G401.6 (cell line): ENCODE measurements around the gene ZNF516.

Source experiments
- FAIRE-seq: peaks from 2 replicates; lab custom pipeline; 2012; peaks lifted over from hg19 to GRCh38; lab: Jason Lieb, UNC

ZNF516 gene

DNA sequence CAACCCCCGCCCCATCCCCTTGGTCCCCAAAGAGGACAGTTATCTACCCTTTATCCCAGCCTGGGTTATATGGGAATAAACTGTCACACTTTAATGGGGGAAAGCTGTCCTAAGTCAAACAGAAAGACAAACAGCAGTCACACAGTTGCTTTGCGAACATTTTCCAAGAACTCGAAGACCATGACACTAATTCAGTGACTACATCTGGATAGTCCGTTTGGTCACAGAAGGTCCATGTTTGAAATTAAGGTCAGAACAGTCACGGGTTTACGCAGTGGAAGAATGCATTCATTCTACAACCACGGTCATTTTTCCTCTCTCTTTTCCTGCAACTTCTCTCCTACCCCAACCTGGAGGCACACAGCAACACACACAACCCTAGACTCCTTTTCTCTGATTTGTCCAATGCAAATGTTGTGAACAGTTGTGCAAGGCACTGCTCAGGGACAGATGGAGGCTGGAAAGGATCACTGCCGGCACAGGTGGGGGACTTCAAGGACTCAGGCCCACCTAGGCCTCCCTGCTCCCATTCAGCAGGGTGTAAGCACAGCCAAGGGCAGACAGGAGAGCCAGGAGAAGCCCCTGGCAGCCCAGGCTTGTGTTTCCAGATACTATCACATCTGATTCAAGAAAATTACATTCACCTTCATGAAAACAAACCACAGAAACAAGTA, 39.9 kb downstream of the ZNF516 start:
- no peak for FAIRE-seq

DNA sequence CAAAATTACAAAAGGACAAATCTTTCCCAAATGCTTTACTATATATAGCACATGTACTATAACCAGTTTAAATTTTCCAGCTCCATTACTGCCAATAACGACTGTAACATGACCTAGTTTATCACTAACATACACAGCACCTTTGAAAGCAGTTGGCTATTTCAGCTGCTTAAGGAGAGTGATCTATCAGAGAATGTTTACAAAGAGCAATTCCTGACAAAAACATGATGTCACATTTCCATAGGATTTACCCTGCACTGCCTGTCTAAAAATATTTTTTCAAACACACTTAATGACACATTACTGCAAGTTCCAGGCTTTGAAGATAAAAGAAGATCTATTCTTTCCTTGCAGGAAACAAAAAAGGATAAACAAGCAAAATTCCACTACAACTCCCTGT, 40.6 kb downstream of the ZNF516 start:
- no peak for FAIRE-seq

DNA sequence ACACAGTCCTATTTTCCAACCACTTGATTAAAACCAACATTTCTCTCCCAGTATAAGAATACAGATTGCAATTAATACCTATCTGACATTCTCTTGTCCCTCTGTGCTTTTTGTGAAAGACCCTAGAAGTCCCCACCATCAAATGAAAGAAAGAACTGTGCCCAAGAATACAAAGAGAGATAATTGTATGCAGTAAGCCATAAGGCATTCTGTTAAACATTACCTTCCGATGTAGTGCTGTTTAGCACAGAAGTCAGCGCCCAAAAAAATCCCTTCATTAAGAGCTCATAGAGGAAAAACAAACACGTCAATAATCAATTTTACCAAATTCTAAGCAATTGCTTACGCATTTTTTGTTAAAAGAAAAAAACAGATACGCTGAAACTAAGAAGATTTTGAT, 41.1 kb downstream of the ZNF516 start:
- FAIRE-seq, result no peak

DNA sequence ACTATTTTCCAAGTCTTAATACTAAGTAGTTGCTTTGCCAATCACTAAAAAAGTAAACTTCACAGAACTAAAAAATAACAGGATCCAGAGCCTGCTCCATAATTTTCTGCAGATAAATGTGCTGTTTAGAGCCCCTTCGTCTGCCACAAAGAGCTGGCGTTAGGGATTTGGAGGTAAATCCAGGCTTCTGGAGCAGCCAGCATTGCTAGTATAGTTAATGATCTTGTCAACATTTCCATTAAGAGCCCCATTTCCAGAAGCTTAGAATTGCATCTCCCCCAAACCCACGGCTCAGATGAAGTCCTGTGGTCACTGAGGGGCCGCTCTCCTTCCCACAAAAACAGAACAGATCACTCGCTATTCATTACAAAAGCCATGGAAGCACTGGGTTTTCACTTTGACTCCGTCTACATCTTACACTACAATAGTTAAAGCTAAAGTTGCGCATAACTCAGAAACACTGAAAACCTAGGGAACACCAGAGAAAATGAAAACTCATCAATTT, 41.9 kb downstream of the ZNF516 start:
- no peak for FAIRE-seq

DNA sequence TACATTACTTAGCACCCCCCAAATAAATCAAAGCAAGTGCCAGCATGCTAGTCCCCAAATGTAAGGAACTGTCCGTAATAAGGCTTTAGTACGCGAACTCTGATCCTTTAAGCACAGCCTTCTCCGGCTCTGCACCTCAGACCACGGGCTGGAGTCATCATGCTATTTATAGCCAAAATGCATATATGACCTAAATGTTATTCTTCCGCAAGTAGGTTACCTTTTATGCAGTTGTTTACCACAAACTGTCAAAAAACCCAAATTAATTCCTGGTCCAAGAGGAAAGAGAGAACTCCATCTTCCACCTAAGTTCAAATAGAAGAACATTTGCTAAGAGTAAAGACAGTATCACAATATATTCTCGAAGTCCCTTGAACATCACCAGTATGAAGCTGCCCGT, 42.7 kb downstream of the ZNF516 start:
- FAIRE-seq, result no peak

DNA sequence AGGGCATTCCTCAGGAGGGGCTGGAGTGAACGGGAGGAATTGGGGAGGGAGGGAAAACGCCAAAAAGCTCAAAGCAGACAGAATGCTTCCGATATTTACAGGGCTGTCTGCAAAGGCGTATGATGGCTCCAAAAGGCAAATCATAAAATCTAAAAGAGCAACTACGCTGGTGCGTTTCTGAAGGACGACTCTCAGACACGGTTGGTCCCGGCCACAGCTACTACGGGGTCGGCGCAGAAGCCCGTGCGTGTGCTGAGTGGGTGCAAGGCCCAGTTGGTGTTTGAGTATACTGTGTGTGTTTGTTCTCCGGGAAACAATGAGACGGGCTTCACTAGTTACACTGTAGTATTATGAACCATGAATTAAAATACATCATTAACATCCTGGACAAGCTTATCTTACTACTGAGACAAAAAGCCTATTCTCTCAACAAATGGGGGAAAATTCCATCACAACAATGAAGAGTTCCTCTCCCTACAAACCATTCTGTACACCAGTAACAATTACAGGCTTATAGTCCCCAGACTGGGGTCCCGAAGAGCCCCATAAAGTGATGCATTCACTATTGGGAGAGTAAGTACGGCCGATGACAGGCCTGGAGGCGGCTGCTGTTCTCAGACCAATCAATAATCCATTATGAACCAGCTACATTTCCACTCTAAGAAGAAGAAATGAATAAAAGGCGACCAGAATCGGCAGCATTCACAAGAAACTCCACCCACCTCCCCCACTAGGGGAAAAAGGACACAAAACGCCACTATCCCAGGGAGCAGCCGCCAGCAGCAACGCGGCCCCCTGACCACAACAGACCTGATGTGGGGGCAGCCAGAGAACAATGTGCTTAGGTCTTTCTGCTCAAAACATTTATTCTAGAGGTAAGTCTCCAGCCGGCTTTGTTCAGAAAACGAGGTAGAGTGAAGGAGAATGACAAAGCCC, 43.4 kb downstream of the ZNF516 start:
- no peak for FAIRE-seq

DNA sequence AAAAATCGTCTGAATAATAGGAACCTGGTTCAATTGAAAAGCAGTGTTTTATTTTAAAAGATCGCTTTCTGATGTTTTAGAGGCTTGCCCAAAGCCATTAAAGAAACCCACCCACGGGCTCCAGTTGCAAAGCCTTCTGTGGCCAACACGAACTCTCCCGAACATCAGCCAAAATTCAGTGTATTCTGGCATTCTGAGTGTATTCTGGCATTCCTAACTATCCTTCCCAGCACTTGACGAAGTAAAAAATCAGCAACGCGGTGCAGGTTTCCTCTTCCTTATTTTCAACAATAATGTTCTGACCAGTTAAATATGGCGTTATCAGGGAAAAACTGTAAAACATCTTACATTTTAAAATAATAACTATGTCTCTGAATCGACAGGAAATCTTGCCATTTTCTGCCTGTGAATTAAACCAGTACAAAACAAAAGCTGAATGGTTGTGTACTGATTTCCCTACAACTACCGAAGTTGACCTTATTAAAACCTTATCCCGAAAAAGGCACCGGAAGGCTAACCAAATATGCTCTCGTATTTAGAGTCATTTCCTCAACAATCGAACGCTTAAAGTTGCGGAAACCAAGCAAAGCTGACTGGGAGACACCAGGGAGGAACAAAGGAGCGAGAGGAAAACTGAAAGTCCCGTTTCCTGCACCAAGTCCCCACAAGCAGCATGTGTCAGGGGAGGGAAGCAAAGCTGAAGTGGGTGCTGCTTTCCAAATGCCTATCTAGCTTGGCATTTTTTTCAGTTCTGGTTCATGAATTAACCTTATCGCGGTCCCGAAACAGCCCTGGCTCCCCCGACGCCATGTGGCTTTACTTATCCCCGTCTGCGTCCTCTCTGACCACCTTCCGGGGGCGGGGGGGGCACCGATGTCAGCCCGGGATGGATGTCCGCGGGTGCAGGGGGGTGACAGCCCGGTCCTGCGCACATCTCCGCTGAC, 44.3 kb downstream of the ZNF516 start:
- FAIRE-seq, result no peak

DNA sequence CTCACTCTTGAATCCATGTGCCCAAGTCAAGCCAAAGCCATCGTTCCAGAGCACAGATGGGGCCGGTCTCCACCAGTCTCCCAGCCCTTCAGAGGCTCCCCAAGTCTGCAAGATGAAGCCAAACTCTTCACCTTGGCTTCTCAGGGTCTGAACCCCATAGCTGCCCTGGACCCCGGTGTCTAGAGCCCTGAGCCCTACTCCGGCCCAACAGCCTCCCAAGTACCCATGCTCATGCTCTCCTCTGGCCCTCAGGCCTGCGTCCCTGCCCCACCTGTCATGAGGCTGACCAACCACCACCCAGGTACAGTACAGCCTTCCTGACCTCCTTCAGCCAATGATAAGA, 46.0 kb downstream of the ZNF516 start:
- FAIRE-seq, result no peak

DNA sequence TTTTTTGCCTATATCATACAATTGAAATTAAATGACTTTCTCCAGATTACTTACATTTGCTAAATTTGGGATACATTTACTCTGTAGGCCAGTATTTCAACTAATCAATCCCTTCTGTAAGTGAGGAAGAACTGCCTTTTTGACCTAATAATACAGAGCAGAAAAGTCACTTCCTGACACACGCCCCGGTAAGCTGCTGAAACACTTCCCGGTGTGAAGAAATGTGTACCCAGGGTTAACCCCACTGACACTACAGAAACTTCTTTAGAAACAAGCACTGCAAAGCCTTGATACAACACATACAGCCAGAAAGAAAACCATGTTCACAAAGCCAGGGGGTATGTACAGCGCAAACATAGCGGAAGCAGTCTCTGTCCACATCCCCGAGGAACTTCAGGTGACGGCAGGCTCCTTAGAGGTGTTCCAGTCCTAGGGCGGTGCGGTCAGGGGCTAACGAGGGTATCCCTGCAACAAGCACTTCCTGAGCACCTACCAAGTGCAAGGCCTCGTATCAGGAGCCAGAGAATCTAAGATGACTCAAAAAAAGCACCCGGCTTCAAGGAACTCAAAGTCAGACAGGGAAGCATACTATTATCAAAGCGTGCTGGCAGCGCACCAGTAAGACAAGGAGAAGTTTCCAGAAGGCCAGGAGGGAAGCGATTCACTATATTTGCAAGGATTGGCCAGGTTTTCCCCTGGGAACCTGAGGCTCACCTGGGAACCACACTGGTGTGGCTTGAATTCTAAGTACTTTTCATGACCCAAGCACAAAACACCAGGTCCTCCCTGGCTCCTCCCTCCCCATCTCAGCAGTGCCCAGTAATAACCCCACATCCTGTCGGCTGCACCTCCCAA, 46.6 kb downstream of the ZNF516 start:
- no peak for FAIRE-seq

DNA sequence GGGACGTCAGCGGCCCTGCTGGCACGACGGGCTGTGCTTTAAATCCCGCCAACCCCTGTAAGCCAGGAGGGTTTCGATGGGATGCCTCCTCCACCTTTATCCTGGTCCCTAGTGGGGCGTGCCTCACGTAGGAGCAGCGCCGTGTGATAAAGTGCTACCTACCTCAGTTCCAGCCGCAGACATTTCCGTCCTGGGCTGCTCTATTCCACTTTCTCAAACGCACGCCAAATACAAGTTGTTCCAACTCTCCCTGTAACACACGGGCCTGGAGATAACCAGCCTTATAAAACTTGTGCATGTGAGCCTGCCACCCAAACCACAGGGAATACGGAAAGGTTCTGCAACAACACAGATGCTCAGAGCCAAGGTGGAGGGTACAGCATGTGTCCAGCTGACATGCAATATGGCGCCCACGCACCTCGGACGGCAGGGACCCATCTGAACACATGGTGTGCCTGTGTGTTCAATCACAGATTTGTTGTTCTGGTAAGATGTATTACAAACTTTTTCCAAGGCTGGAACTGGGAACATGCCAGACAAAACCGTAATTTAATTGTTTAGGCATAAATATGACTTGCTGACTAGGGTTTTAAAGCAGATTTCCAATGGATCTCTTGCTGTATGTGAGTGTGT, 47.7 kb downstream of the ZNF516 start:
- no peak for FAIRE-seq

DNA sequence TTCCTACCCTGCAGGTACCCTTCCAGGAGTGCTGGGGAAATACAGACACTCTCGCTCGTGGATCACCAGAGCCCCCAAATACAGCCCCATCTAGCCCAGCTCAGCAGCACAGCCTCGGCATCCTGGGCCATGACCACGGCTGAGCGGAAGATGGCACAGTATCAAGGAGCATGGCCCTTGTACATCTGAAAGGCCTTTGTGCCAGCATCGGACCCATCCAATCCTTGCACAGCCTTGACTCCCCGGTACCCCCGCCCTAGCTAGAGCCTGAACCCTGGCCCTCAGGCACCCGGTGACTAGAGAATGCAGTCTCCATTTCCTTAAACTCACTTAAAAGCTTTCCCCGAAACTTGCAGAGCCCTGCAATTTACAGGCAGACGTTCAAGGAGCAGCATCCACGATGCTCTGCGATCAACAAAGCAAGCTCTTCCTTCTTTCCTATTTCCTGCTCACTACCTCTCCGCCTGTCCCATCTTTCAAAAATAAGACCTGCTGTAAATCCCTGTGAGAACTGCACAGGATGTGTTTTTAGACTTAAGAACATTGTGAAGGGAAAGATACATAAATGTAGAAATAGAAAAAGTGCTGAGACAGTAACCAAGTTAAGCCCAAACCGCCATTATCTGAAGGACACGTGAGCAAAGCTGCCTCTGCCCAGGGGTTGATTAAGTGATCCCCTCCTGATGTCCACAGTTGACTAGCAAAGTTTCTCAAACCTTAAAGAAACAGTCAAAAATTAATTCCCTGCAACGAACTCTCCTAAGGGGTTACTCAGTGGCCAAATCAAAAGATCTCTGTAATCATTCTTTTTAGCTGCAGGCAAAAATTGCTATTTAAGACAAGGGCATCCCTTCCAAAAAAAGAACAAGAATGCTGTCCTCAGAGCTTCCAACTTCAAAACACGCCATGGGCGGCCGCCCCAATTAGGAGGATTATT, 48.5 kb downstream of the ZNF516 start:
- no peak for FAIRE-seq

DNA sequence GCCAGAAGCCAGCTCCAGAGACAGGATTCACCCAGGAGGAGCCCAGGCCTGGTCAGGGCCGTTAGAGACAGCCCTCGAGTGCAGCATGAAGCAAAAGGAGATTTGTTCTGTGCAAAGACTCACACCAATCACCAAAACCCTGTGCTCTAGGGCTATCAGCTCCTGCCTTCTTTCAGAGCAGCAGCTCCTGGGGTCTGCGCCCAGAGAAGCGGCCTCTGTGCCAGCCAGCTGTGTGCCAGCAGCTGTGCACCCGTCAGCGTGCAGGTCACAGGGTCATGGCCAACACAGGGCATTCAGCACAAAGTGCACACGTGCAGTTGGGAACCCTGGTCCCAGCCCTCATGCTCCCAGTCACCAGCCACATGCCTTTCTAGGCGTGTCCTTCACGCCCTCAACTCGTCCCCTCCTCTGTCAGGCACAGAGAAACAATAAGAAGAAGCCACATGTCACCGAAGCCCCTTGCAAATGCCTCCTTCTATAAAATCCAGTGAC, 49.3 kb downstream of the ZNF516 start:
- no peak for FAIRE-seq

DNA sequence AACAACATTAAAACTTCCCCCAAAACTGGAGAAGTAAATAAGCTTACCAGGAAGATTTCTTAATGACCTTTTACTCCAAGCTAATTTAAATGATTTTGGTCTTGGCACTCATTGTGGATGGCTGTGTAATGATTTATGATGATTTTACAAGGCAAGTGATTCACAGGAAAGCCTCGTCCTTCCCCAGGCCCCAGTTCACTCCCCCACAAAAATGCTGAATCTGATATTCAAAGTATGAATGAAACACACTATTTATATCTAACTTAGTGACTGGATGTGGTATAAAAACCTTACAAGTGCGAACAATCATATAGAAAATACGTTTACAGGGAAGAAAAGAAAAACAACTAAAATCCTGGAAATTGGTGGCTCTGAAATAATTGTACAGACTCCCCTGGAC, 49.8 kb downstream of the ZNF516 start:
- FAIRE-seq, result no peak

DNA sequence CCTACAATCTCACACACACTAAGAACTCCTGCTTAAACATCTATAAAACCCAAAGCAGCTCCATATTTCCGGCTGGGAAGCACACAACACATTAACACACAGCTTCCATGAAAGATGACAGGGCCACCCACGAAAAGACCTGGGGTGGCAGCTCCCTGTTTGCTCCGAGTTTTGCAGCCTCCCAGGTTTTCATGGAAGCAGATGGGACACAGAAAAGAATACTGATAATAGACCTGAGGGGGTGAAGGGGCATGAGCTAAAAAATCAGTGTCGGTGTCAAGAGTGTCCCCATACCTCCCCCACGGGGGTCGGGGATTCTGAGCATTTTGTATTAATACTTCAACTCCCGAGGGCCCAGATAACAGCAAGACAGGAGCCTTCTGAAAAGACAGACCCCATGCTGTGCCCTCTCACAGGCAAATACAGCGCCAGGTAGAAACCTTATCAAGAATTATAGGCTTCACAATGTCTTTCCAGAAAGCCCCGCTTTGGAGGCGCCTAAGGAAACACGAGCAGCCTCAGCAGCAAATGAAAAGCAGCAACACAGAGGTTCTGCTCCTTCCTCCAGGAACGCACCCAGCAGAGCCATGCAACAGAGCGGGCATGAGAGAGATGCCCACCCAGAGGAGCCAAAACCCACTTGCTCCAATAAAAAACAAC, 50.5 kb downstream of the ZNF516 start:
- FAIRE-seq, result no peak

DNA sequence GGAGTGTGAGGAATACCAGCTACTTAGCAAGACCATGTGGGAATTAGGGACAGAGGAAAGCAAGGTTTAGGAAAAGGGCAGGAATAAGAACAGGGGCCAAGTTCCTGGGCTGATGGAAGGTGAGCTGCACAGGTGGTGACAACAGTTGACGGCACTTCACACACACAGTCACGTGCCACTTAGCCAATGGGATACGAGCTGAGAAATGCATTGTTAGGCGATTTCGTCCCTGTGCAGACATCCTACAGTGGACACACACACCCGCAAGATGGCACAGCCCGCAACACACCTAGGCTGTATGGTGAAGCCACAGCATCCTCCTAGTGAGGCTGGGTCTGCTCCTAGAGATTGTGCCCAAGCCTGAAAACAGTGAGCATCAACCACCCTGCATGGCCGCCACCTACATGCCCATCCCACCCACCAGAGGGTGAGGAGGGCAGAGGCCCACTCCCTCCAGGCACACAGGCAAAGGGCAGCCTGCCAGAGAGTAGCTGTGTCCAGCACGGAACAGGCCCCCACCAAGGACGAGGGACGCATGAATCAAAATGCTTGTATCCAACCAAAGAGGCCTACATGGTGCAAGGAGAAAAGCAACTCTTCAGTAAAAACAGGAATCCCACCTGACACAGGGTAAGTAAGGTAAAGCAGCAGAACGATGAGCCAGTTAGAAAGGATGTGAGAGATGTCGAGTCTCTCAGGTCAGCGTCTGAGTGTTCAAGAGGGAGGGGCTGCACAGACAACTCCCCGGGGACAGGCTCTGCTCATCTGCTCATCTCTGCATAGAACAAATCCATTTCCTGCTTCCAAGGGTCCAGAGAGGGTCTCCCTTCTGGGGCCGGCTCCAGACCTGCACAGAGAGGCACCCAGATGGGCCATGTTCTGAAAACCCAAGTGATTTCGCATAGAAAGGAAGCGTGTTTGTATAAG, 51.3 kb downstream of the ZNF516 start:
- no peak for FAIRE-seq

DNA sequence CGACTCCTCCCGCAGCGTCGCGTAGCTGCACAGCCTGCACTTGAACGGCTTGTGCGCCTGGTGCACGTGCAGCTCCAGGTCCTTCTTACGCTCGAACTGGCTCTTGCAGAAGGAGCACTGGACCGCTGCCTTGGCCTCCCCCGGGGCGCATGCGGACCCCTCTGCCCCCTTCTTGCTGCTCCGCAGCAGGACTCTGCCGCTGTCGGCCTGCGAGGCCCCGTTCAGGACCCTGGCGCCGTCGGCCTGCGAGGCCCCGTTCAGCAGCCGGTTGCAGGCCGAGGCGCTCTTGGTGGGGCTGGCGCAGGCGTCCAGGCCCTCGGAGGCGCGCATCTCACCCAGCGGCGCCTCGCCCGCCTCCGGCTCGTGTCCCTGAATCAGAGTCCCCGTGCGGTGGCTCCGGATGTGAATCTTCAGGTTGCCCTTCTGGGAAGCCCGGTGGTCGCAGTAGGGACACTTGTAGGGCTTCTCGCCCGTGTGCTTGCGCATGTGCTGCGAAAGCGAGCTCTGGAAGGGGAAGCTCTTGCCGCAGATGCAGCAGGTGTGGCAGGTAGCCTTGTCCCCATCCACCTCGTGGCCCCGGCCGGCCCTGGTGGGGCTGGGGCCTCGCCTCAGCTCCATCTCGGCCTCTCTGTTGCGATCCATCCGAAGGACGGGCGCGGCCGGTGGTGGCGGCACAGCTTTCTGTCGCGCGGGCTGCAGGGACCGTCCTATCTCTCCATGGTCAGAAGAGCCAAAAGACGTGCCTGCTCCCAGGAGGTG, 52.5 kb downstream of the ZNF516 start:
- no peak for FAIRE-seq
